GM12801 (cell line): ENCODE results near the gene HADHA.

Experiments
- CTCF ChIP-seq: IDR thresholded peaks from one replicate; pipeline ENCODE4 v1.5.1; 2011; ENCODE audit warnings: control low read depth; ENCODE audit not compliant: insufficient read length; ENCODE audit errors: extremely low read depth

HADHA gene

GRCh38 chr2:26189751-26190150, 54.7 kb downstream of the HADHA start:
- no peak for TF ChIP-seq CTCF

- TF ChIP-seq CTCF = no peak
These were observed 55.3 kb downstream of the HADHA start for GRCh38 chr2:26189123-26189522.

- no peak for TF ChIP-seq CTCF
These were observed 56.8 kb downstream of the HADHA start for GRCh38 chr2:26187537-26188104.

- no peak for TF ChIP-seq CTCF
These were observed 57.3 kb downstream of the HADHA start for GRCh38 chr2:26187114-26187513.

GRCh38 chr2:26185954-26186770, 58.3 kb downstream of the HADHA start:
- no peak for TF ChIP-seq CTCF

- TF ChIP-seq CTCF = no peak
These were observed 59.0 kb downstream of the HADHA start for GRCh38 chr2:26185304-26185928.

- no peak for TF ChIP-seq CTCF
These were observed 59.7 kb downstream of the HADHA start for GRCh38 chr2:26184555-26185303.
